Liver (tissue), 3 donors: ENCODE results near the gene FZR1.

Experiments
- ATF3 ChIP-seq: IDR thresholded peaks from 2 replicates; pipeline ENCODE4 v1.6.1; 2016; ENCODE audit warnings: antibody characterized with exemption
- EGR1 ChIP-seq, 2 donors: IDR thresholded peaks; 2 replicates each; pipeline ENCODE4 v1.6.1; 2016 to 2018; ENCODE audit warnings: antibody characterized with exemption in 2 of 2, low read depth in 2 of 2
- JUND ChIP-seq, 2 donors: IDR thresholded peaks; 2 replicates each; pipeline ENCODE4 v1.6.1; 2016; ENCODE audit warnings: antibody characterized with exemption in 2 of 2
- NR2F2 ChIP-seq: IDR thresholded peaks from 2 replicates; pipeline ENCODE4 v1.6.1; 2016; ENCODE audit warnings: antibody characterized with exemption
- RAD21 ChIP-seq, 2 donors: IDR thresholded peaks; 2 replicates each; pipeline ENCODE4 v1.6.1; 2016; ENCODE audit warnings: antibody characterized with exemption in 2 of 2, mild to moderate bottlenecking in 2 of 2
- RXRA ChIP-seq, 2 donors: IDR thresholded peaks; 2 replicates each; pipeline ENCODE4 v1.6.1; 2017 to 2018; ENCODE audit warnings: antibody characterized with exemption in 2 of 2, mild to moderate bottlenecking in 1 of 2
- SP1 ChIP-seq: IDR thresholded peaks from 2 replicates; pipeline ENCODE4 v1.6.1; 2018; ENCODE audit warnings: antibody characterized with exemption, mild to moderate bottlenecking
- TAF1 ChIP-seq: conservative IDR thresholded peaks from 2 replicates; pipeline ENCODE4 v1.6.1; 2016; ENCODE audit warnings: antibody characterized with exemption, mild to moderate bottlenecking
- YY1 ChIP-seq: IDR thresholded peaks from 2 replicates; pipeline ENCODE4 v1.6.1; 2016; ENCODE audit warnings: antibody characterized with exemption, mild to moderate bottlenecking
- ZBTB33 ChIP-seq: IDR thresholded peaks from 2 replicates; pipeline ENCODE4 v1.6.1; 2016; ENCODE audit warnings: antibody characterized with exemption
- TF ChIP-seq, protein P1 (sequence below): fragments of 150-350 bp; IDR thresholded peaks from 2 replicates; pipeline ENCODE4 v1.5.1; 2017; ENCODE audit warnings: improper control_type of control experiment, low read depth, low read length; ENCODE audit not compliant: missing input control
- TF ChIP-seq, protein P2 (sequence below): IDR thresholded peaks from 2 replicates; pipeline ENCODE4 v1.6.1; 2016; ENCODE audit warnings: antibody characterized with exemption
- TF ChIP-seq, protein P3 (sequence below): IDR thresholded peaks from 2 replicates; pipeline ENCODE4 v1.6.1; 2016; ENCODE audit warnings: antibody characterized with exemption, mild to moderate bottlenecking
- donor health status: healthy.
- donor health status: healthy.

DNA sequence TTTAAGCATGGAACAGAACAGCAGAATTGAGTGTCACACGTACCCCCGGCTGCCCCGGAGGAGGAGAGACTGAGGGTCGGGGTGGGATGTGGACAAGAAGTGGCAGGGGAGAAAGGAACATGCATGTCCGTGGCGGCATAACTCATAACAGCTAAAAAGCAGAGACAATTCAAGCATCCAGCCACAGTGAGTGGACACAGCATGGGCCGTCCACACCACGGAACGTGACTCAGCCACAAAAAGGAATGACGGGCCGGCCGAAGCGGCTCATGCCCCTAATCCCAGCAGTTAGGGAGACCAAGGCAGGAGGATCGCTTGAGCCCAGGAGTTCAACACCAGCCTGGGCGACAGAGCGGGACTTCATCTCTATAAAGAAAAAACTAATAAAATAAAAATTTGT lies 13.2 kb upstream of the FZR1 start:
- TF ChIP-seq, protein P1, sequence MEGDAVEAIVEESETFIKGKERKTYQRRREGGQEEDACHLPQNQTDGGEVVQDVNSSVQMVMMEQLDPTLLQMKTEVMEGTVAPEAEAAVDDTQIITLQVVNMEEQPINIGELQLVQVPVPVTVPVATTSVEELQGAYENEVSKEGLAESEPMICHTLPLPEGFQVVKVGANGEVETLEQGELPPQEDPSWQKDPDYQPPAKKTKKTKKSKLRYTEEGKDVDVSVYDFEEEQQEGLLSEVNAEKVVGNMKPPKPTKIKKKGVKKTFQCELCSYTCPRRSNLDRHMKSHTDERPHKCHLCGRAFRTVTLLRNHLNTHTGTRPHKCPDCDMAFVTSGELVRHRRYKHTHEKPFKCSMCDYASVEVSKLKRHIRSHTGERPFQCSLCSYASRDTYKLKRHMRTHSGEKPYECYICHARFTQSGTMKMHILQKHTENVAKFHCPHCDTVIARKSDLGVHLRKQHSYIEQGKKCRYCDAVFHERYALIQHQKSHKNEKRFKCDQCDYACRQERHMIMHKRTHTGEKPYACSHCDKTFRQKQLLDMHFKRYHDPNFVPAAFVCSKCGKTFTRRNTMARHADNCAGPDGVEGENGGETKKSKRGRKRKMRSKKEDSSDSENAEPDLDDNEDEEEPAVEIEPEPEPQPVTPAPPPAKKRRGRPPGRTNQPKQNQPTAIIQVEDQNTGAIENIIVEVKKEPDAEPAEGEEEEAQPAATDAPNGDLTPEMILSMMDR: no peak
- no peak for TF ChIP-seq EGR1 (IDR thresholded peaks at IDR 0.05; ENCODE audit: low read depth in 2 of 2)
- no peak for TF ChIP-seq JUND (IDR thresholded peaks at IDR 0.05)
- no peak for TF ChIP-seq NR2F2
- TF ChIP-seq ATF3: no peak
- no peak for TF ChIP-seq ZBTB33
- TF ChIP-seq, protein P2, sequence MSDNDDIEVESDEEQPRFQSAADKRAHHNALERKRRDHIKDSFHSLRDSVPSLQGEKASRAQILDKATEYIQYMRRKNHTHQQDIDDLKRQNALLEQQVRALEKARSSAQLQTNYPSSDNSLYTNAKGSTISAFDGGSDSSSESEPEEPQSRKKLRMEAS: no peak
- TF ChIP-seq TAF1: no peak
- no peak for TF ChIP-seq RXRA (IDR thresholded peaks at IDR 0.05)
- TF ChIP-seq SP1: no peak
- no peak for TF ChIP-seq RAD21 (IDR thresholded peaks at IDR 0.05)
- TF ChIP-seq, protein P3, sequence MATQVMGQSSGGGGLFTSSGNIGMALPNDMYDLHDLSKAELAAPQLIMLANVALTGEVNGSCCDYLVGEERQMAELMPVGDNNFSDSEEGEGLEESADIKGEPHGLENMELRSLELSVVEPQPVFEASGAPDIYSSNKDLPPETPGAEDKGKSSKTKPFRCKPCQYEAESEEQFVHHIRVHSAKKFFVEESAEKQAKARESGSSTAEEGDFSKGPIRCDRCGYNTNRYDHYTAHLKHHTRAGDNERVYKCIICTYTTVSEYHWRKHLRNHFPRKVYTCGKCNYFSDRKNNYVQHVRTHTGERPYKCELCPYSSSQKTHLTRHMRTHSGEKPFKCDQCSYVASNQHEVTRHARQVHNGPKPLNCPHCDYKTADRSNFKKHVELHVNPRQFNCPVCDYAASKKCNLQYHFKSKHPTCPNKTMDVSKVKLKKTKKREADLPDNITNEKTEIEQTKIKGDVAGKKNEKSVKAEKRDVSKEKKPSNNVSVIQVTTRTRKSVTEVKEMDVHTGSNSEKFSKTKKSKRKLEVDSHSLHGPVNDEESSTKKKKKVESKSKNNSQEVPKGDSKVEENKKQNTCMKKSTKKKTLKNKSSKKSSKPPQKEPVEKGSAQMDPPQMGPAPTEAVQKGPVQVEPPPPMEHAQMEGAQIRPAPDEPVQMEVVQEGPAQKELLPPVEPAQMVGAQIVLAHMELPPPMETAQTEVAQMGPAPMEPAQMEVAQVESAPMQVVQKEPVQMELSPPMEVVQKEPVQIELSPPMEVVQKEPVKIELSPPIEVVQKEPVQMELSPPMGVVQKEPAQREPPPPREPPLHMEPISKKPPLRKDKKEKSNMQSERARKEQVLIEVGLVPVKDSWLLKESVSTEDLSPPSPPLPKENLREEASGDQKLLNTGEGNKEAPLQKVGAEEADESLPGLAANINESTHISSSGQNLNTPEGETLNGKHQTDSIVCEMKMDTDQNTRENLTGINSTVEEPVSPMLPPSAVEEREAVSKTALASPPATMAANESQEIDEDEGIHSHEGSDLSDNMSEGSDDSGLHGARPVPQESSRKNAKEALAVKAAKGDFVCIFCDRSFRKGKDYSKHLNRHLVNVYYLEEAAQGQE: no peak
- TF ChIP-seq YY1: no peak
